GM18499 (cell line): ENCODE data around the gene C10orf62.

Experiments
- ATAC-seq: cut with Tn5 transposase; IDR thresholded peaks from one replicate; pipeline ENCODE4 v1.9.1; 2021; ENCODE audit warnings: moderate number of reproducible peaks; ENCODE audit not compliant: insufficient read depth, unreplicated experiment

Gene C10orf62

DNA sequence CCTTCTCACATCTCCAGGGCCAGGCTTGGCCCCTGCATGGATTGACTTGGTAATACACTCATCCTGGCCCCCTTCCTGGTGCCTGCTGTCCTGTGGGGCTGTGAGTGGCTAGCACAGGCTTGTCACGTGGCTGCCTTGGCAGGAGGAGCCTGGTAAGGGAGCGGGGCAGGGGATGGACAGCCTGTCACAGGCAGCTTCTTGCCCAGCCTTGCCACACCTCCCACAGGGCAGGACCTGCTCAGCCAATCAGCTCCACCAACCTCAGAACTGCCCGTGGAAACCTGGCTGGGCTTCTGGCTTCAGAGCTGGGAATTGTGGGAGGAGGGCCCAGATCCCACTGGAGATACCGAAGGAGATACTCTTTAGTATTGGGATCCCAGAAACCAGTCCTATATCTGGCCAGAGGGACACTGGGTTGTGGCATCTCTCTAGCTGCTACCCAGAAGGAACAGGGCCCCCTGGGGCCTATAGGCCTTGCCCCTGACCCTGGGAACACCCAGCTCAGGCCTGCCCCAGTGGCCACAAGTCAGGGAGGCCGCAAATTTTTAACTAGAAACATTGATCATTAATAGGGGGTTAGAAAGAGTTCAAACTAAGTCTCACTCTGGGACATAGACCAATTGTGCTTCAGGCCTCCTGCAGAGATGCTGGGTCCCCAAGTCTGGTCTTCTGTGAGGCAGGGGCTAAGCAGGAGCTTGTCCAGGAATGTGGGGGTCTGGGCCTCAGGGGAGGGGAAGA, 5.3 kb upstream of the C10orf62 start, which contains the start of gene HOGA1:
HOGA1 (plus strand) TSS at position 330 of the 738 bp plus-strand sequence; CDS start at position 645, 315 bp downstream.
- no peak for ATAC-seq

DNA sequence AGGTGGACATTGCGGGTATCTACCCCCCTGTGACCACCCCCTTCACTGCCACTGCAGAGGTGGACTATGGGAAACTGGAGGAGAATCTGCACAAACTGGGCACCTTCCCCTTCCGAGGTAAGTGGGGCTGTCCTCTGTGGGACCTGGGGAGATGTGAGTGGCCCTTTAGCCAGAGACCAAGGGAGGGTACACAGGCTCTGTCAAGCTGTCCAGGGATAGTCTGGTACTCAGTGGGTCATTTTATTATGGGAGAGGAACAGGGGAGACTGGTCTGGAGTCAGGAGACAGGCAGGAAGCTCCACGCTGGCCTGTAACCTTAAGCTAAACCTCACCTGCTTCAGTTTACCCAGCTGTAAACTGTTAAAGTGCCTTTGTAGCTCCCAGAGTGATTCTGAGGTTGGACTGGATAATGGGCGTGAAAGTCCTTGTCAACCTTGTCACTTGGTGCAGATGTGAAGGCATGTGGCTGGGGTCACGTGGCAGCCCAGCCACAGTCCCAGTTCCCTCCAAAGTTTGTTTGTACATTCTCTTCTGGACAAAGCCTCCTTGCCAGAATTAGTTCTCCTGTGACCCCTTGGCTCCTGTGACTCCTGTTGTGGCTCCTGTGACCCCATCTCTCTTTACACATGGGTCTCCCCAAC, 4.6 kb upstream of the C10orf62 start:
- no peak for ATAC-seq

DNA sequence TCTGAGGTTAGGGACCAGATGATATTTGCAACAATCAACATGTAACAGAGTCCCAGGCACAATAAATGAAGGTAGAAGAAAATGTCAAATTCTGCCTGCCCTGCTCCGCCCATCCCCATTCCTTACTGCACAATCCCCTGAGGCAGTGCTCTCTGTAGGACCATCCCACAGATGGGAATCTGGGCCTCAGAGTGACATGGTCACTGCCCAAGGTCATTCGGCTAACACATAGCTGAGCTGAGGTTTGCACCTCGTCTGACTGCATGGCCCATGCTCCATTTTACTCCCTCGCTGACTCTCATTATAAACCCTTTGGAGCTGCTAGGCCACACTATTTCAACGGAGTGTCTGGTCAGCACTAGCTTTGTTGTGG, 4.1 kb upstream of the C10orf62 start:
- ATAC-seq, result no peak

DNA sequence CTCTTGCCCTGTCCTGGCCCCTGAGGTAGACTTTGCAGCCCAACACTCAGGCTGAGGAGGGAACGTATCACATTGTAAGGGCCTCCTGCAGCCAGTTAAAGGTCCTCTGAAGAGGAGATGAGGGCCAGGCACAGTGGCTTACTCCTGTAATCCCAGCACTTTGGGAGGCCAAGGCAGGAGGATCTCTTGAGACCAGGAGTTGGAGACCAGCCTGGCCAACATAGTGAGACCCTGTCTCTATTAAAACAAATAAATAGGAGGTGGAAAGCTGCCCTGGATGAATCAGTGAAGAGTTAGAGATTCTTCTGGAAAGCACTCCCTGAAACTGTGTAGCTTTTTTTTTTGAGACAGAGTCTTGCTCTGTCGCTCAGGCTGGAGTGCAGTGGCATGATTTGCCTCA, 2.3 kb upstream of the C10orf62 start:
- no peak for ATAC-seq

DNA sequence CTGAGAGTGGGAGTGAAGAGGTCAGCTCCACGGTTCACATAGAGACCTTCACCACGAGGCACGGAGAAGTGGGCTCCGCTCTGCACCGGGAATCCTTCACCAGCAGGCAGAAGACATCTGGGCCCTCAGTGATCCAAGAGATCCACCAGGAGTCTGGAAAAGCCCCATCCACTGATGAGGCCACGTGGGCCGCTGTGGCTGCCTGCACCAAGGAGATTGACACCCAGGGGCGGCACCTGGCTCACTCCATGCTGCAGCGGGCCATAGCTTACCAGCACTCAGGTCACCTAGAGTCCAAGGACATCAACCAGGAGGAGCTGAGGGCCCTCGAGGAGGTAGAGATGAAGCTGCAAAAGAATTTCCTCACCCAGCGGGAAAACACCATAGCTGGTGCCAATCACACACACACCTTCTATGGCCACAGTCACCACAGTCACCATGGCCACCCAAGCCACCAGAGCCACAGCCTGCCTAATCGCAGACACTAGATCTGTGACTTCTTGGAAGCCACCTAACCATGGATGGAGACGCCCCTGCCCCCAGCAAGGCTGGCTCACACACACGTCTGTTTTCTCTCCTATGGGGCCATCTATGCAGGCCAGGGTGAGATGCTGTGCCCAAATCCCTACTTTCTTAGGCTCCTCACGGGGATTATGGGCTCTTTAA, 694 bp downstream of the C10orf62 start:
- ATAC-seq, result no peak

DNA sequence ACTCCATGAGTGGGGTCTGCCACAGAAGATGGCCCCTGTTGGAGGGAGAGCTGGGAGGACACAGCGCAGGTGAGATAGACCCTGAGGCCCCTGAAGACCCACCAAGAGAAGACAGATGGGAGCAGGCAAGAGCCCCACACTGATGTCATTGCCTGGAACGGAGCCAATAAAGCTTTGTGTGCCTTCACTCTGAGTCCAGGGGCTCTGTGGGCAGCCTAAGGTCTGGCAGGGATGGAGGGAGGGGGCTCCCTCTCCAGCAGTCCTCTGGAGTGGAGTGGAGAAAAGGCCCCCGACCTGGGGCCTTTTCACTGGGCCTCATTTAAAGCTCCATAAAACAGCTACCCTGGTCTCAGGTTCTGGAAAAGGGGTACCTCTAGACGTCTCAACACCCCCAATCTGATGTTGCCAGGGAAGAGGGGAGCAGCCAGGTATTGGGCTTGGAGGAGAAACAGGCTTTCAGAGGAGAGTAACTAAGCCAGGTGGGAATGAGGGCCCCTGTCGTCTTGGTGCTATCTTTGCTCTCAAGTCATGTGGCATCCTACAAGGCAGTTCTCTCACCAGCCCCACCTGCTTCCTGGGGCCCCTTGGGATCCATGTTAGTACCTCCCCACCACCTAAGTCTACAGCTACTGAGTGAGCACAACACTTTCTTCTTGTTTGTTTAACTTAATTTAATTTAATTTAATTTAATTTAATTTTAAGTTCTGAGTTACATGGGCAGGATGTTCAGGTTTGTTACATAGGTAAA, 1.4 kb downstream of the C10orf62 start:
- no peak for ATAC-seq

DNA sequence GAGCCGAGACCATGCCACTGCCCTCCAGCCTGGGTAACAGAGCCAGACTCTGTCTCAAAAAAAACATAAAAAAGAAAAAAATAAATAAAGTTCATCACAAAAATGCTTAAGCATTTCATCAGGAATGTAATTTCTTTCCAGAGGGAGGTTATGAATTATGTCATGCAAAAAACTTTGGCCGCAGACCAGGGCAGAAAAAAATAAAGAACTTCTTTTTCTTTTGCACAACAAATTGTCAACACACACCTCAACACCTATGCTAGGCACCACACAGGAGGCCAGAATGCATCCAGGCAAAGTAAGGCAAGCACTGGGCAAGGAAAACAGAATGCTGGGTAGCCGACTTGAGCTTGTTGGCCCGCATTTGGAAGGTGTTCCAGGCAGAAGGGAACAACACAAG, 3.9 kb downstream of the C10orf62 start:
- no peak for ATAC-seq

DNA sequence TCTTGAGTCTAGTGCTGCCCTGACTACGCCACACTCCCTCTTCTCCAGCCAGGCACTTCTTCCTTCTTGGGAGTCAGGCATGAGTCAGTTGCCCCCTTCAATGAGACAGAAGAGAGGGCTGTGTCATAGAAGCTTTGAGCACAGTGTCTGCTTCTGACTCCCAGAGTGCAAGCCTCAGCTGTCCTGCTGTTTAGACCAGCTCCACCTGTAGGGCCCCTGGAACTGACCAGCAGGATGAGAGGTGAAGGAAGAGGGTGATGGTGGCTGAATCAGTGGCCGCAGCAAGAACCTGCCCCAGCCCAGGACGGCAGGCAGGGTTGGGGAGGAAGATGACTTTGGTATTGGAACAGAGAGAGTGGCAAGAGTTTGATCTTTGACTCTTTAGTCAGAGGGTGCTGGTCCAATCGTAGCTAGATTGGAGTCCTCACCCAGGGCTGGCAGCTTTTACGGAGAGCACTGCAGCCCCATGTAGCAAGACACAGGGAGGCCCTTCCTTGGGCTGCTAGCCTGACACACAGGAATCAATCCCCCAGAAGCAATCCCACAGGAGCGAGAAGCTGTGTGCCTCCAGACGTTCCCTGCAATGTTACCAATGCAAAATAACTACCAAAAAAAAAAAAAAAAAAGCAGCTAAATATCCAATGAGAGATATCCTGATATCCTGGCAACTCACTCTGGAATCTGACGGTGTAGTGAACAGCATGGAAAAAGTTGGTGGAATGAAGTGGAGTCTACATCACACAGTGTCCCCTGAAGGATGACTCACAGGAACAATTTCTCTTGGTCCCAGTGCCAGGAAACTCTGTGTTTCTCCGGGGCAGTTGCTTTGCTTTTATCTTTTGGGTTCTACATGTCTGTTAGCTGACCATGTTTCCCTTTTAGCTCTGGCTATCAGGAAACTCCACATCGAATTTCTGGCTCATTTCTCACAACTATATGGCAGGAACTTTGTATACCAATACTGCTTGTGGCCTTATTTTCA, 6.9 kb downstream of the C10orf62 start:
- ATAC-seq, result no peak

DNA sequence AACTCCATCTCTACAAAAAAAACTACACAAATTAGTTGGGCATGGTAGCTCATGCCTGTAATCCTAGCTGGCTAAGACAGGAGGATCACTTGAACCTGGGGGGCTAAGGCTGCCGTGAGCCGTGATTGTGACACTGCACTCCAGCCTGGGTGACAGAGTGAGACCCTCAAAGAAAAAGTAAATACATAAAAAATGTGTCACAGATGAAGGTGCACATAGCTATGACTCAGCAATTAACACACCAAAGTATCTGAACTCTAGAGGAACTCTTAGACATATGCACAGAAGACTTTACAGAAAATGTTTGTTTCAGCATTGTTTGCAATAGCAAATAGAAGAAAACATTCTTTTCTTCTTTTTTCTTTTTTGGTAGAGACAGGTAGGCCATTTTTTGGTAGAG, 8.3 kb downstream of the C10orf62 start:
- ATAC-seq, result no peak

DNA sequence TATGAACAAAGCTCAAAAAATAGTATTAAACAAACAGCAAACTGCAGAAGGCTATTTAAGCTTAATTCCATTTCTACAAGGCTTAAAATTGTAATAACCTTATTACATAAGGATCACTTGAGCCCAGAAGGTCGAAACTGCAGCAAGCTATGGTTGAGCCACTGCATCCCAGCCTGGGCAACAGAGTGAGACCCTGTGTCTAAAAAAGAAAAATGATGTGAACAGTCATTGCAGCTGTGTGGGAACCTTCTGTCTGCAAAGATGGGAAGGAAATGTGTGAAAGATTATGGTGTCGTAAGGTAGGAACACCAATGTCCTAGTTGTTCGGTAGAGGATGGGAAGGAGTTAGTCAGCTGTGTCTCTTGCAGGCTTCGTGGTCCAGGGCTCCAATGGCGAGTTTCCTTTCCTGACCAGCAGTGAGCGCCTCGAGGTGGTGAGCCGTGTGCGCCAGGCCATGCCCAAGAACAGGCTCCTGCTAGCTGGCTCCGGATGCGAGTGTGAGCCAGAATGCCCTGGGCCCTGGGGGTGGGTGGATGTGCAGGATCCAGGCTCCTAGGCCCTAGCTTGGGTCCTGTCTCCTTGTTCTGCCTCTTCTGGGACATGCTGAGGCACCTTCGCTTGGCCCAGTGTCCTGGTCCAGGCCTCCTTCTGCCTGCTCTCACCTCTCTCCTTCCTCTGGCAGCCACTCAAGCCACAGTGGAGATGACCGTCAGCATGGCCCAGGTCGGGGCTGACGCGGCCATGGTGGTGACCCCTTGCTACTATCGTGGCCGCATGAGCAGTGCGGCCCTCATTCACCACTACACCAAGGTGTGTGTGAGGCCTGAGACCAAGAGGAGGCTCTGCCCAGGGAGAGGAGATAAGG, 9.1 kb downstream of the C10orf62 start:
- ATAC-seq, result no peak

DNA sequence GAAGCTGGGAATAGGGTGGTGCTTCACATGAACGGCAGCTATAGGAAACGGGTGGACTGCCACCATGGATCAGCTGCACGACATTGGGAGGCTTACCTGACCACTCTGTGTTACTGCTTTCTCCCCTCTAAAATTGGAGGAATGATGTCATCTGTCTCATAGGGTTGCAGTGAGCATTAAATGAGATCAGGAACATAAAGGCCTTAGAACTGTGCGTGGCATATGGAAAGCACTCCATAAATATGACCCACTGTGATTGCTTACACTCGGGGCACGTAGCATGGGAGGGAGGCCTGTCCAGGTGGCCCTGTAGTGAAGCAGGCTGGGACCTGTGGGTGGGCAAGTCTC, 9.7 kb downstream of the C10orf62 start:
- ATAC-seq, result no peak

DNA sequence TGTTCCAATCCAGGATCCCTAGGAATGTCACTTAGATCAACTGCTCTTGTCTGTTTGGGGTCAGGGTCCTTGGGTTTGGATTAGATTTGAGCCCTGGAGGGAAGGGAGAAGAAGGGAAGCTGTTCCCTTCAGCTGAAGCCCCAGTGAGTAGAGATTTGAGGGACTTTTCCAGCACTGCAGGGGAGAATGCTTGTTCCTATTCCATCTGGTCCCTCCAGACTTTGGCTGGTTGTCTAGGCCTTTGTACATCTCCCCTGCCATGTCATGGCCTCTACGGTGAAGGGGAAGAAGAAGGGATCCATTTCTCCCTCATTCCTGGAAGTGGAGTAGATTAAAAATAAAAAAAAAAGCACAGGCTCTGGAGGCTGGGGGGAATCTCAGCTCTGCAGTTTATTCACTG, 11.1 kb downstream of the C10orf62 start:
- no peak for ATAC-seq

DNA sequence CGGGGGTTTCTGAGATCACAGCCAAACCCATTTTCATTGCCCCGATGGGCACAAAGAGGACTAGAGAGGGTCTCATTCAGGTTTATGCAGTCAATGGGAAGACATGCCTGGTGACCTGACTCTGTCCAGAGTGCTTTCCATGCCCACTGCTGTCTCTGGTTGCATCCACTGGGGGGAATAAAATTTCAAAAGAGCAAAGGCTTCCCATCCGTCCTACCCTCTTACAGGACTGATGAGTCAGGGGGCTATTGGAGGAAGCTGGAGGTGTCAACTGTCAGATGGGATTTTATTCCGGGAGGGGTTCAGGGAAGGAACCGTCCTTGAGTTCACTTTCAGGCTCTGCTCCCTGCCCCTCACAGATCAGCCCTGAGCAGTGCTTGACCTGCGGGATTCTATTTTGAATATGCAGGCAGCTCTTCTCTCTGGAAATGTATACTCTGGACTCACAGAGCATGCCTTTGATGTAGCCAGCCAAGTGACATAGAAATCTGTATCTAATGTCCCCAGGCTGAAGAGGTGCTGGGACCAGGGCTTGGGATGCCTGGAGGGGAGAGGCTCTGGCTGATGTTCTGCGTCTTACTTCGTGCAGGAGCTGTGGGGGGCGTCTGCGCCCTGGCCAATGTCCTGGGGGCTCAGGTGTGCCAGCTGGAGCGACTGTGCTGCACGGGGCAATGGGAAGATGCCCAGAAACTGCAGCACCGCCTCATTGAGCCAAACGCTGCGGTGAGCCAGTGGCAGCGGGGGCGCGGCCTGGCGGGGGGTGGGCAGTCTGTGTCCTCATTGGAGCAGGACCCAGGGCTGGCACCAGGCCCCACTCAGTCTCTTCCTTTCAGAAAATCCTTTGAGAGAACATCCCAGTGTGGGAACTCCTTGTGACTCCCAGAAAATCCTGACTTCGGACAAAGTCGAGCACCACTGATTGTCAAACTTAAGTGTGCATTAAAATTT, 12.0 kb downstream of the C10orf62 start:
- no peak for ATAC-seq

DNA sequence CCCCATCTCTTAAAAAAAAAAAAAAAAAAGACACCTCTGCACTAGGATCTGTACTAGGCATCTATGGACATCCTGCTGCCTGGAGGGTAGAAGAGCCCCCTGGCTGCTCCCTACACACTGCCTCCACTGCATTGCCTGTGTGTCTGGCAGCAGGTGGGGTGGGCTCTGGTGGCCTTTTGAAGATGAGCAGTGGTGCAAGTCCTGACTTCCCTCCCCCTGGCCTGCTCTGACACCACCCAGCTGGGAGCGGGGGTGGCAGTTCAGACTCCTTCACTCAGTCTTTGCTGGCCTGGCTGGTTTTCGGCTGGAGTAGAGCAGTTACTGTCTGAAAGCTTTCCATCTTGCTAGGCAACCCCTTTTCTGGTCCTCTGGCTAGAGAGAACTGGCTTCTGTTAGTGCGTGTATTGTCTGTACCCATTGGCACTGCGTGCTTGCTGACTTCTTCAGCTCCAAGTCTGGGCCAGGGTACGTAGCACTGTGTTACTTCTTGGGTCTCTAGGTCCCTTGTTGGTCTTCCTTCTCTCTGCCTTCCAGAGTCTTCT, 17.6 kb downstream of the C10orf62 start:
- ATAC-seq, result no peak

DNA sequence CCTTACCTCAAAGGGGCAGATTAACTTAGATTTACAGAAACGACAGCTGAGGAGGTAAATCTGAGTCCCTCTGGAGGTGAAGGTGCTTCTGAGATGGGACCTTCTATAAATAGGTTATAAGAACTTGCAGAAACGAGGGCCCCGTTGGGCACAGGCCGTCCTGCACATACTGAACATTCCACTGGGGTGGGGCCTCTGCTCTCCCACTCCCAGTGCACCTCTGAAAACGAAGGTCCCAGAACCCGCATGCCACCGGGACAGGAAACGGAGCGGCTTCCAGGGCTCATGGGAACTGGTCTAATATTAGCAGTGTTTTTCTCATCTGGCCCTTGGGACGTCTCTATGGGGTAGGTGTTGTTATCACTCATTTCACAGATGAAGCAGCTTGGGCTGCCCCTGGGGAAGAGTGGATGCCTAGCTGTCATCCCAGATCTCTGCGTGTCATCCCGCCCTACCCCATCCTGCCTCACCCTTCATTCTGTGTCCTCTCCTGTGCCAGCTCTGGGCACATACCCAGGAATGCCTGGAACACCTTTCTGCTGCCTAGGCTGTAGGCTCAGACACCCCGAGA, 19.6 kb downstream of the C10orf62 start:
- no peak for ATAC-seq

DNA sequence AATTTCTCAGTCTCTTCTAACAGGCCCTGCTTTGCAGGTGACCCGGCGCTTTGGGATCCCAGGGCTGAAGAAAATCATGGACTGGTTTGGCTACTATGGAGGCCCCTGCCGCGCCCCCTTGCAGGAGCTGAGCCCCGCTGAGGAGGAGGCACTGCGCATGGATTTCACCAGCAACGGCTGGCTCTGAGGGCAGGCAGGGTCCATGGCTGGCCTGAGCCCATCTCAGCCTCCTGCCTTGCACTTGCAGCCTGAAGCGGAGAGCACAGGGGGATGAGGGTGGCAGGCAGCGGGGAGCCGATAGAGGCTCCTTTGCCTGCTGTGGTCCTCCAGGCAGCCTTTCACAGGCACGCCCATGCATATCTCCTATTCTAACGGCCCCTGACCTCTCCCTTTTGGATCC, 22.0 kb downstream of the C10orf62 start:
- no peak for ATAC-seq

DNA sequence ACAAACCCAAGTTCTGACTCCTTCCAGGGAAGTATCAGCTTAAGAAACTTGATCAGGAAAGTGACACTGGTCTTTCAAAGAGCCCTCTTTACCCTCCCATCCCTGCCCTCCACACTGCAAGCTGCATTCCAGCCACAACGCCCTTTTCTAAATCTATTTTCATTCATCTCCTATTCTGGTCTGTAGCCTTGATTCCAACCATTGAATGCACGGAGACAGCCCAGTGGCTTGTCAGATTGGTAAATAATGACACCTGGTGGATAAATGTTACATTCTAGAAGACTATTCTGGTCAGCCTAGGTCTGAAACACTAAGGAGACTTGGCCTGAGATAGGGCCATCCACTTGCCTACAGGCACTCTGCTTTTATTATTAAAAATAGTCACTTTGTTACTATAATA, 22.9 kb downstream of the C10orf62 start:
- ATAC-seq, result no peak
